PC-9 (cell line): ENCODE data around the gene UGT2A1. TPM values are rescaled to one million over a fixed set of nuclear protein-coding genes. Genes with fewer than 3 reads are reported as not detected.
A peak's percentile ranks its signal among the peaks of the same experiment; 100 is the strongest.

Source experiments
- BruUV-seq: library from RNA; stranded (reverse); fragments of 400-500 nt; replicated peaks from 2 replicates; lab custom pipeline; 2021; lab: Mats Ljungman, UMichigan
- CTCF ChIA-PET: fragments of 300-600 bp; sonication (Branson Sonifier 250); formaldehyde crosslinking; loops from one replicate; lab custom pipeline; 2022; ENCODE audit warnings: antibody characterized with exemption; lab: Charles Lee
- POLR2A ChIA-PET: fragments of 300-600 bp; sonication (Branson Sonifier 250); formaldehyde crosslinking; loops from one replicate; lab custom pipeline; 2022; ENCODE audit warnings: antibody characterized with exemption; ENCODE audit not compliant: unreplicated experiment; lab: Charles Lee
- DNase-seq, 2 experiments: peaks; one replicate each; pipeline versions ENCODE4 v3.0.0 to v3.0.0-alpha.2; 2015 to 2022; ENCODE audit warnings: mixed read lengths in 1 of 2
- H2AFZ ChIP-seq: fragments of 200-600 bp; sonication (generic); 2 replicates; pipeline ENCODE4 v1.8.1; 2017; ENCODE audit warnings: antibody characterized with exemption
- H3F3A ChIP-seq: fragments of 200-600 bp; sonication (generic); 2 replicates; pipeline ENCODE4 v1.8.1; 2017; ENCODE audit warnings: antibody characterized with exemption, mild to moderate bottlenecking, low read depth; ENCODE audit not compliant: insufficient read depth
- H3K27ac ChIP-seq: fragments of 200-600 bp; sonication (generic); 2 replicates; pipeline ENCODE4 v1.6.1; 2016; ENCODE audit warnings: mixed run types
- H3K27me3 ChIP-seq: fragments of 200-600 bp; sonication (generic); 2 replicates; pipeline ENCODE4 v1.6.1; 2016; ENCODE audit warnings: low read depth, mixed run types; ENCODE audit not compliant: insufficient read depth
- H3K36me3 ChIP-seq: fragments of 200-600 bp; sonication (generic); 2 replicates; pipeline ENCODE4 v1.6.1; 2016; ENCODE audit warnings: low read depth, mixed run types
- H3K4me1 ChIP-seq: fragments of 200-600 bp; sonication (generic); replicated peaks from 2 replicates; pipeline ENCODE4 v1.6.1; 2016; ENCODE audit warnings: mixed run types; ENCODE audit not compliant: insufficient read depth
- H3K4me2 ChIP-seq: fragments of 200-600 bp; sonication (generic); 2 replicates; pipeline ENCODE4 v1.6.1; 2017; ENCODE audit warnings: mixed run types
- H3K4me3 ChIP-seq: fragments of 200-600 bp; sonication (generic); 2 replicates; pipeline ENCODE4 v1.6.1; 2016; ENCODE audit warnings: mixed run types
- H3K79me2 ChIP-seq: fragments of 200-600 bp; sonication (generic); 2 replicates; pipeline ENCODE4 v1.6.1; 2017; ENCODE audit warnings: low read depth, mixed run types
- H3K9me2 ChIP-seq: fragments of 200-600 bp; sonication (generic); 2 replicates; pipeline ENCODE4 v1.8.1; 2017; ENCODE audit warnings: mild to moderate bottlenecking; ENCODE audit not compliant: insufficient read depth
- H3K9me3 ChIP-seq: fragments of 200-600 bp; sonication (generic); 2 replicates; pipeline ENCODE4 v1.8.1; 2016; ENCODE audit warnings: low read depth; ENCODE audit not compliant: insufficient read depth
- H4K20me1 ChIP-seq: fragments of 200-600 bp; sonication (generic); 2 replicates; pipeline ENCODE4 v1.8.1; 2017; ENCODE audit not compliant: insufficient read depth
- EZH2 ChIP-seq: fragments of 200-600 bp; sonication (generic); IDR thresholded peaks from 2 replicates; pipeline ENCODE4 v1.8.0; 2017; ENCODE audit warnings: antibody characterized with exemption, low read depth
- intact Hi-C: fragments of 100-400 bp; cut with micrococcal nuclease; formaldehyde crosslinking; loops from one replicate; pipeline ENCODE4 v1.10.0; 2022; ENCODE audit not compliant: unreplicated experiment
- total RNA-seq: library from RNA; stranded (reverse); gene quantifications from 2 replicates; pipeline ENCODE4 v1.2.3, GENCODE V29; 2021
- TF ChIP-seq, protein P1 (sequence below): fragments of 200-600 bp; sonication (generic); conservative IDR thresholded peaks from 2 replicates; pipeline ENCODE4 v1.6.1; 2017; ENCODE audit warnings: mixed run types, antibody characterized with exemption, mild to moderate bottlenecking, moderate library complexity

The UGT2A1 gene
- total RNA-seq, 1 experiment from 2014 or later: not detected

DNA sequence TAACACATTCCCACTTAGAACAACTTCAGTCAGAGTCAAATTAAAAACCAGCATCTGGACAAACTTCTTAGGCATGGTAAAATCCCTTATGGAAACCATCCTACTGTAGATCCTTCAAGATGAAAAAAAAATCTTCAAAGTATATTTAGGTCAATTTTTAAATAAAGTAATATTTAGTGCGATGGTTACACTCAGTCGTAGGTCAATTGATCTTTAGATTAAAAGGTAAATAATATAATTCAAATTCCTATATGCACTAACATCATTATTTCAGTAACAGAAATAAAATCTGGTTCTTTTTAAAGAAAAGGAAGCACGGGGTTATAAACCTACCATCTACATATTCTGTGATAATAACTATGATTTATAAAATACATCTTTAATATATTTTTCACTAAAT, 13.5 kb downstream of the UGT2A1 start, which contains the start of gene UGT2A2:
UGT2A2 (minus strand) TSS at position 101 of the 400 bp plus-strand sequence; CDS start at position 99, 2 bp downstream.
- H4K20me1 ChIP-seq: no peaks in the 10 kb centered on the region
- H3K9me3 ChIP-seq: no peaks in the 10 kb centered on the region
- TF ChIP-seq EZH2: no peak
- TF ChIP-seq, protein P1, sequence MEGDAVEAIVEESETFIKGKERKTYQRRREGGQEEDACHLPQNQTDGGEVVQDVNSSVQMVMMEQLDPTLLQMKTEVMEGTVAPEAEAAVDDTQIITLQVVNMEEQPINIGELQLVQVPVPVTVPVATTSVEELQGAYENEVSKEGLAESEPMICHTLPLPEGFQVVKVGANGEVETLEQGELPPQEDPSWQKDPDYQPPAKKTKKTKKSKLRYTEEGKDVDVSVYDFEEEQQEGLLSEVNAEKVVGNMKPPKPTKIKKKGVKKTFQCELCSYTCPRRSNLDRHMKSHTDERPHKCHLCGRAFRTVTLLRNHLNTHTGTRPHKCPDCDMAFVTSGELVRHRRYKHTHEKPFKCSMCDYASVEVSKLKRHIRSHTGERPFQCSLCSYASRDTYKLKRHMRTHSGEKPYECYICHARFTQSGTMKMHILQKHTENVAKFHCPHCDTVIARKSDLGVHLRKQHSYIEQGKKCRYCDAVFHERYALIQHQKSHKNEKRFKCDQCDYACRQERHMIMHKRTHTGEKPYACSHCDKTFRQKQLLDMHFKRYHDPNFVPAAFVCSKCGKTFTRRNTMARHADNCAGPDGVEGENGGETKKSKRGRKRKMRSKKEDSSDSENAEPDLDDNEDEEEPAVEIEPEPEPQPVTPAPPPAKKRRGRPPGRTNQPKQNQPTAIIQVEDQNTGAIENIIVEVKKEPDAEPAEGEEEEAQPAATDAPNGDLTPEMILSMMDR: no peak
- H3K9me2 ChIP-seq: no peaks in the 10 kb centered on the region
- H3K36me3 ChIP-seq: no peaks in the 10 kb centered on the region
- ChIA-PET POLR2A (no interaction called here), CTCF (no interaction called here)
- H3K4me3 ChIP-seq: no peak within 1 kb of the TSS
- H3K27me3 ChIP-seq: no peaks in the 10 kb centered on the region
- H3K27ac ChIP-seq: no peak within 1 kb of the TSS
- no peak for DNase-seq
- no peaks in the 10 kb centered on the region for H3K4me1 ChIP-seq
- no peak within 1 kb of the TSS for H2AFZ ChIP-seq
- H3F3A ChIP-seq: no peaks in the 10 kb centered on the region
- H3K4me2 ChIP-seq: no peak within 1 kb of the TSS
- H3K79me2 ChIP-seq: no peaks in the 10 kb centered on the region
- intact Hi-C loops: no loop called here
- no TSS peak for BruUV-seq

DNA sequence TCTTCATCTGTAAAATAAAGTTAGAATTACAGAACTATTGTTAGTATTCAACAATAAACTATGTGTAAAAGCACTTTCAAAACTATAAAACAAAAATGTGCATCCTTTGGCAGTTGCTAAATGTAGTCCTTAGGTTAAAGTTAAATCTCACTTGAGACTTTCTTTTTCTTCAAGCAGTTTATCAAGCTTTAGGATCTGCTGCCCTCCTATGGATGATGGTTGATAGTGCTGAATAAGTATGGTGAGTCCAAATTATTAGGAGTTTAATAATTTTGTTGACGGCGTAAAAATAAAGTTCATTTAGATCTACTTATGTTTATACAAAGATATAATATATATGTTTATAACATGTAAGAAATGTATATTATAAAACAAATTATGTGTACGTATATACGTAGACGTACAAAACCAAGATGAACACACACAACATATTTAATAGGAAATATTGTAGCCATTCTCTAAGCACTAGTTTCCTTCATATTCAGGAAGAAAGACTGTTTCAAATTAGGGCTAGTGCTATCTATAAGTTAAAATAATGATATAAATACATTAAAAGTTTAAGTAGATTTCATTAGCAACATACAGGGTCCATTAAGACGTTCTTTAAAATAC, 35.9 kb downstream of the UGT2A1 start:
- Histone ChIP-seq H3K36me3 (no peaks in the 10 kb centered on the region), H3K4me3 (no peak overlapping the region), H4K20me1 (no peaks in the 10 kb centered on the region), H3F3A (no peaks in the 10 kb centered on the region), H3K4me1 (no peaks in the 10 kb centered on the region), H3K9me3 (no peaks in the 10 kb centered on the region), H3K79me2 (no peaks in the 10 kb centered on the region), H3K27me3 (no peaks in the 10 kb centered on the region), H2AFZ (no peak overlapping the region), H3K9me2 (no peaks in the 10 kb centered on the region), H3K4me2 (no peak overlapping the region), H3K27ac (no peak overlapping the region)
- no peak for DNase-seq
- POLR2A ChIA-PET: no interaction called here
- intact Hi-C loops: loop anchor here (2.0 kb wide), 1 partner anchor 298 kb away; no protein-coding TSS in a partner anchor
- TF ChIP-seq EZH2: no peak
- TF ChIP-seq, protein P1: peak; percentile 57
- no TSS peak for BruUV-seq
- CTCF ChIA-PET: no interaction called here

DNA sequence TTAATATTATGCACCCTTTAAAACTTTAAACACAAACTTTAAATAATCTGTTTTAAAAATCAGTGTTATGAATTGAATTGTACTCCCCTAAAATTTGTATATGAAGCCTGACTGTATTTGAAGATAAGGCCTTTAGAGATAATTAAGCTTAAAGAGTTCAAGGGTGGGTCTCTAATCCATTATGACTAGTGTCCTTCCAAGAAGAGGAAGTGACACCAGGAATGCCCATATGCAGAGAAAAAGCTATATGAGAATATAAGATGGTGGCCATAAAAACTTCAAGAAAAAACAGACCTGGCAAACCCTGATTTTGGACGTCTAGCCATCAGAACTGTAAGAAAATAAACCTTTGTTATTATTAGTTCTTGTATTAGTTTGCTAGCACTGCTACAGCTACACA, 42.6 kb downstream of the UGT2A1 start:
- BruUV-seq: no TSS peak
- Histone ChIP-seq H3K9me2 (no peaks in the 10 kb centered on the region), H3K4me1 (no peaks in the 10 kb centered on the region), H4K20me1 (no peaks in the 10 kb centered on the region), H3K27ac (no peak overlapping the region), H3K36me3 (no peaks in the 10 kb centered on the region), H3K9me3 (no peaks in the 10 kb centered on the region), H3K4me2 (no peak overlapping the region), H3K27me3 (no peaks in the 10 kb centered on the region), H3K4me3 (no peak overlapping the region), H2AFZ (no peak overlapping the region), H3K79me2 (no peaks in the 10 kb centered on the region), H3F3A (no peaks in the 10 kb centered on the region)
- intact Hi-C loops: no loop called here
- CTCF ChIA-PET: interaction anchor here (0.5 kb wide), 1 partner anchor 11 kb away, joined by 3 read pairs; no protein-coding TSS in a partner anchor
- no peak for DNase-seq
- no peak for TF ChIP-seq EZH2
- TF ChIP-seq, protein P1: no peak
- POLR2A ChIA-PET: no interaction called here
